ENCODE data around the gene CFAP92.

Gene CFAP92

DNA sequence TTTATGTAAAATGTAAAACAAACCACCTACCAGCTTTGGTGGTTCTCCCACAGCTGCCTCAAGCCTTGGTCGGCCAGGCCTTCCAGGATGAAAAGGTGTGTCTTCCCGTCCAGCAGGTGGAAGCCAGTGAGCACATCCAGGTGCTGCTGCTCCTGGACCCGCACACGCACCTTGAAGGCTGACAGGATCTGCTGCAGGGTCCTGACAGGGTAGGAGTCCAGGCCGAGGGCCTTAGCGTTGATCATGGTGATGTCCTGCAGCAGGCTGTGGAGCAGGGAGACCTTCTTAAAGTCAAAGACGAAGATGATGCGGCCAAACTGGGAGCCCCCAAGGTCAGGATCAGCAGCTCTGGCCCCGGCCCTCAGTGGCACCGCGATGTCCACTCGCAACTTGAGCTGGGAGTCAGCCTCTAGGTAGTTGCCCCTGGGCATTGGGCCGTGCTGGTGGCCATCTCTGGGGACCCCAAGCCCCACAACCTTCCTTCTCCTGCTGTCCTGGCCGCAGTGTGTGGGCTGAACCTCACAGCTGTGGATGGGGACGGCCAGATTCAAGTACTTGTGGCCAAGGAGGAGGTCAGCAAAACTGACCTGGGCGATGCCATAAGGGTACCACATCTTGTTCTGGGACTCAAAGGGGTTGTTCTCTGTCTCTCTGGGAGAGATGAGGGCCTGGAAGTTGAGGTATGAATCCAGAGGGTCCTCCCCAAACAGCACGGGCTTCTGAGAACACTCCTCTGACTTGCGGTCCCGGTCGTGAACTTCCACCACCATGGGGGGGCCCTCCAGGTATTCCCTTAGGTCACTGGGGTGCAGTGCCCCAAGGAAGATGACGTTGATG lies 48.6 kb downstream of the CFAP92 start:
- TF ChIP-seq, protein P1, sequence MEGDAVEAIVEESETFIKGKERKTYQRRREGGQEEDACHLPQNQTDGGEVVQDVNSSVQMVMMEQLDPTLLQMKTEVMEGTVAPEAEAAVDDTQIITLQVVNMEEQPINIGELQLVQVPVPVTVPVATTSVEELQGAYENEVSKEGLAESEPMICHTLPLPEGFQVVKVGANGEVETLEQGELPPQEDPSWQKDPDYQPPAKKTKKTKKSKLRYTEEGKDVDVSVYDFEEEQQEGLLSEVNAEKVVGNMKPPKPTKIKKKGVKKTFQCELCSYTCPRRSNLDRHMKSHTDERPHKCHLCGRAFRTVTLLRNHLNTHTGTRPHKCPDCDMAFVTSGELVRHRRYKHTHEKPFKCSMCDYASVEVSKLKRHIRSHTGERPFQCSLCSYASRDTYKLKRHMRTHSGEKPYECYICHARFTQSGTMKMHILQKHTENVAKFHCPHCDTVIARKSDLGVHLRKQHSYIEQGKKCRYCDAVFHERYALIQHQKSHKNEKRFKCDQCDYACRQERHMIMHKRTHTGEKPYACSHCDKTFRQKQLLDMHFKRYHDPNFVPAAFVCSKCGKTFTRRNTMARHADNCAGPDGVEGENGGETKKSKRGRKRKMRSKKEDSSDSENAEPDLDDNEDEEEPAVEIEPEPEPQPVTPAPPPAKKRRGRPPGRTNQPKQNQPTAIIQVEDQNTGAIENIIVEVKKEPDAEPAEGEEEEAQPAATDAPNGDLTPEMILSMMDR (IDR thresholded peaks at IDR 0.05; ENCODE audit: insufficient read depth, low read depth, low read length, missing control alignments), result no peak
- DNase-seq (ENCODE audit: low read depth), result no peak
- H3K4me3 ChIP-seq (ENCODE audit: low read depth, low read length), result no peak overlapping the region

DNA sequence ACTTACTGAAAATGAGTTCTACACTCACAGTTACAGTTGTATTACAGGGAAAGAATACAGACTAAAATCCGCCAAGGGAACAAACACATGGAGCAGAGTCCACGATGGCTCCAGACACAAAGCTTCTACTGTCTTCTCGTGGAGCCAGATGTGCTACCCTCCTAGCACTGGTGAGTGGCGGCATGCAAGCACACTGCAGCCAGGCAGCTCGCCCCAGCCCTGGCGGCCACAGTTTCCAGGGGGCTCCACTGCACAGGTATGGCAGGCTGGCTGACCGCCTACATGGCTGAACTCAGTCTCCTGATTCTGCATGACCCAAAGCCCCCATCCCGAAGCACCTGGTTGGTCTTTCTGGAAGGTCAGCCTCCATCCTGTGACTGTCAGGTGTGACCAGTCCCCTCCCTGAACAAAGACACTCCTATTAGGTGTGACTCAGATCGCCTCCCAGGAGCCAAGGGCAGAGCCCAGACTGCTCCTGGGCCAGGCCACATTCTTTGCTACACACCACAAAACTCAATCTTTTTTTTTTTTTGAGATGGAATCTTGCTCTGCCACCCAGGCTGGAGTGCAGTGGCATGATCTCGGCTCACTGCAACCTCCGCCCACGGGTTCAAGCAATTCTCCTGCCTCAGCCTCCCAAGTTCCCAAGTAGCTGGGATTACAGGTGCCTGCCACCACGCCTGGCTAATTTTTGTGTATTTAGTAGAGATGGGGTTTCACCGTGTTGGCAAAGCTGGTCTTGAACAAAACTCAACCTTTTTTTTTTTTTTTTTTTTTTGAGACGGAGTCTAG lies 51.5 kb downstream of the CFAP92 start:
- DNase-seq (ENCODE audit: low read depth), result no peak
- no peak overlapping the region for H3K4me3 ChIP-seq (ENCODE audit: low read depth, low read length)
- TF ChIP-seq, protein P1 (IDR thresholded peaks at IDR 0.05; ENCODE audit: insufficient read depth, low read depth, low read length, missing control alignments), result no peak

DNA sequence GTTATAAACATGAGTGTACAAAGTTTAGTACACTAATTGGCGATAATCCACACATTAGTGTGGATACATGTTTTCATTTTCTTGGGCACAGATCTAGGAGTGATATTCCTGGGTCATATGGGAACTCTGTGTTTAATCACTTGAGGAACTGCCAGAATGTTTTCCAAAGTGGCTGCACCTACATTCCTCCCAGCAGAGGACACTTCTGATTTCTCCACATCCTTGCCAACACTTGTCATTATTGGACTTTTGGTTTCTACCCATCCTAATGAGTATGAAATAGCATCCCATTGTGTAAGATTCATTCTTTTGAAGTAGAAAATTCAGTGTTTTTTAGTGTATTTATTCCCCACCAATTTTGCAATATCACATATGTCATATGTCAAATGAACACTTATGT lies 53.6 kb downstream of the CFAP92 start:
- TF ChIP-seq, protein P1 (IDR thresholded peaks at IDR 0.05; ENCODE audit: insufficient read depth, low read depth, low read length, missing control alignments), result no peak
- no peak overlapping the region for H3K4me3 ChIP-seq (ENCODE audit: low read depth, low read length)
- no peak for DNase-seq (ENCODE audit: low read depth)

DNA sequence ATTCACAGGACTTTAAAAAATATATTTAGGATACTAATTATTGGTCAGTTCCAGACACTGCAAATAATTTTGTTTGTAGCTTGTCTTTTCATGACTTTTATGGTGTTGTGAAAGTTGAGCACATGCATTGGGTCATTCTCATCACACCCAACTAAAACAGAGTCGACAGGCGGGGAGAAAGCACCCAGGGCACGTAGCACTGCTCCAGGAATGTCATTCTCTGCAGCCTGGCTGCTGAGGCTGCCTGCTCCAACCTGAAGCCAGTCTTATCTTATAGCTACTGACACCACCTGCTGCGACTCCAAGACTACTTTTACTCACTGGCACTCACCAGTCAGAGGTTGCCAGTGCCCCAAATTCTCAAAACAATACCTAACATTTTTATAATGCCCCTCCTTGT lies 57.5 kb downstream of the CFAP92 start:
- DNase-seq (ENCODE audit: low read depth), result no peak
- TF ChIP-seq, protein P1 (IDR thresholded peaks at IDR 0.05; ENCODE audit: insufficient read depth, low read depth, low read length, missing control alignments), result no peak
- H3K4me3 ChIP-seq (ENCODE audit: low read depth, low read length), result no peak overlapping the region

DNA sequence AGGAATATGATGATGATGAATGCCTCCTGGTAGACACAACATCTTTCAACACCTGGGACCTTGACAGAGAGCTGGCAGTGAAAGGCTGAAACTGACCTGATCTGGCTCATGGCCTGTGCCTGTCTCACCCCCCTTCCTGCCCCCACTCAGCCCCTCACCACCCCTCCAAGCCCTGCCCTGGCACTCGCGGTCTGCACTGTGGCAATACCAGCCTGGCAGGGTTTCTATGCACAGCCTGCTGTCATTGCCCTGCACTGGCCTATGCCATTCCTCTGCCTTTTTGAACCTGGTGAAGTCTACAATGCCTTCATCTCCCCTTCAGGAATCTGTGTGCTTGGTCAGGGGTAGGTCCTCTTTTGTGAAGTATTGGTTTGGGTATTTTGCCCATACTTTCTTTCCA lies 58.0 kb downstream of the CFAP92 start:
- no peak overlapping the region for H3K4me3 ChIP-seq (ENCODE audit: low read depth, low read length)
- TF ChIP-seq, protein P1 (IDR thresholded peaks at IDR 0.05; ENCODE audit: insufficient read depth, low read depth, low read length, missing control alignments), result no peak
- DNase-seq (ENCODE audit: low read depth), result no peak

DNA sequence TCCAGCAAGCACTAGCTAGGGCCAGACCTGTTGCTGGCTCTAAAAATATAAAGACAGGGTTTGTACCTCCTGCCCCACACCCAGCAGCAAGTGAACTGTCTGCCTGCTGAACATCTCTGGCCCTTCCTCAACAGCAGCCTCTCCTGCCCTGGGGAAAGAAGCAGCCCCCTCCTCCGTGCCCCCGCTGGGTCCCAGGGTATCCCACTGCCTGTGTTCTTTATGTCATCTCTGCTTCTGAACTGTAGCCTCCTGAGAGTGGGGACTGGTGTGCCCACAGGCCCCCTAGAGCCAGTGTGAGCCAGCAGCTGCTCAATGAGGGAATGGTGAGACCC lies 60.0 kb downstream of the CFAP92 start:
- TF ChIP-seq, protein P1 (IDR thresholded peaks at IDR 0.05; ENCODE audit: insufficient read depth, low read depth, low read length, missing control alignments), result no peak
- DNase-seq (ENCODE audit: low read depth), result no peak
- H3K4me3 ChIP-seq (ENCODE audit: low read depth, low read length), result no peak overlapping the region
